Duodenal mucosa (tissue), 2 donors: ENCODE data around the gene SERPINB1.
"Not testable (repeated sequence)": the region's sequence is repeated elsewhere in the genome, so short reads cannot be mapped to it uniquely, and the experiment has no call there.

Experiments
- H3K27ac ChIP-seq: one replicate; pipeline ENCODE4 v1.7.0; 2013; ENCODE audit warnings: low read depth, low read length
- H3K27me3 ChIP-seq, 2 donors: one replicate each; pipeline ENCODE4 v1.7.0; 2013; ENCODE audit warnings: low read length in 2 of 2, control low read depth in 1 of 2; ENCODE audit not compliant: insufficient read depth in 2 of 2, control insufficient read depth in 1 of 2
- H3K36me3 ChIP-seq, 2 donors: one replicate each; pipeline ENCODE4 v1.7.0; 2013; ENCODE audit warnings: low read length in 2 of 2, control low read depth in 1 of 2; ENCODE audit not compliant: insufficient read depth in 2 of 2, control insufficient read depth in 1 of 2
- H3K4me1 ChIP-seq, 2 donors: one replicate each; pipeline ENCODE4 v1.7.0; 2013; ENCODE audit warnings: low read length in 2 of 2, control low read depth in 1 of 2; ENCODE audit not compliant: insufficient read depth in 2 of 2, control insufficient read depth in 1 of 2
- H3K4me3 ChIP-seq, 2 donors: one replicate each; pipeline ENCODE4 v1.7.0; 2013; ENCODE audit warnings: low read length in 2 of 2, low read depth in 1 of 2
- H3K9ac ChIP-seq, 2 donors: one replicate each; pipeline ENCODE4 v1.7.0; 2013; ENCODE audit warnings: low read length in 2 of 2, low read depth in 1 of 2
- H3K9me3 ChIP-seq, 2 donors: one replicate each; pipeline ENCODE4 v1.7.0; 2013; ENCODE audit warnings: low read length in 2 of 2, control low read depth in 1 of 2; ENCODE audit not compliant: control insufficient read depth in 1 of 2

SERPINB1 gene

GRCh38 chr6:2865694-2866151 is 24.1 kb upstream of the SERPINB1 start:
- no peak overlapping the region for H3K27ac ChIP-seq
- no peaks in the 10 kb centered on the region for H3K9me3 ChIP-seq
- H3K9ac ChIP-seq: no peak overlapping the region
- H3K4me1 ChIP-seq: peaks cover 12 to 16% of the 10 kb centered on the region in 2 donors
- H3K27me3 ChIP-seq: no peaks in the 10 kb centered on the region
- no peak overlapping the region for H3K4me3 ChIP-seq
- H3K36me3 ChIP-seq: no peaks in the 10 kb centered on the region

GRCh38 chr6:2865270-2865669 is 23.6 kb upstream of the SERPINB1 start:
- Histone ChIP-seq H3K4me3 (no peak overlapping the region), H3K4me1 (peaks cover 12 to 16% of the 10 kb centered on the region in 2 donors), H3K9me3 (no peaks in the 10 kb centered on the region), H3K27ac (no peak overlapping the region), H3K9ac (no peak overlapping the region), H3K36me3 (no peaks in the 10 kb centered on the region), H3K27me3 (no peaks in the 10 kb centered on the region)

- no peaks in the 10 kb centered on the region for H3K27me3 ChIP-seq
- H3K36me3 ChIP-seq: no peaks in the 10 kb centered on the region
- H3K27ac ChIP-seq: no peak overlapping the region
- H3K4me3 ChIP-seq: no peak overlapping the region
- H3K9ac ChIP-seq: no peak overlapping the region
- peaks cover 14 to 16% of the 10 kb centered on the region in 2 donors for H3K4me1 ChIP-seq
- no peaks in the 10 kb centered on the region for H3K9me3 ChIP-seq
Measured at GRCh38 chr6:2863901-2864300, 22.2 kb upstream of the SERPINB1 start.

GRCh38 chr6:2862712-2863181 is 21.1 kb upstream of the SERPINB1 start:
- H3K36me3 ChIP-seq: no peaks in the 10 kb centered on the region
- no peaks in the 10 kb centered on the region for H3K9me3 ChIP-seq
- no peak overlapping the region for H3K4me3 ChIP-seq
- H3K27me3 ChIP-seq: no peaks in the 10 kb centered on the region
- H3K27ac ChIP-seq: no peak overlapping the region
- H3K9ac ChIP-seq: no peak overlapping the region
- peaks cover 16 to 20% of the 10 kb centered on the region in 2 donors for H3K4me1 ChIP-seq

GRCh38 chr6:2861822-2862164 is 20.1 kb upstream of the SERPINB1 start:
- Histone ChIP-seq H3K9me3 (no peaks in the 10 kb centered on the region), H3K36me3 (no peaks in the 10 kb centered on the region), H3K27ac (no peak overlapping the region), H3K4me3 (no peak overlapping the region), H3K4me1 (peaks cover 22 to 26% of the 10 kb centered on the region in 2 donors), H3K27me3 (no peaks in the 10 kb centered on the region), H3K9ac (no peak overlapping the region)

- Histone ChIP-seq H3K4me1 (peaks cover 19 to 22% of the 10 kb centered on the region in 2 donors), H3K9me3 (no peaks in the 10 kb centered on the region), H3K36me3 (no peaks in the 10 kb centered on the region), H3K27ac (no peak overlapping the region), H3K4me3 (no peak overlapping the region), H3K9ac (no peak overlapping the region), H3K27me3 (no peaks in the 10 kb centered on the region)
Measured at GRCh38 chr6:2861060-2861821, 19.6 kb upstream of the SERPINB1 start.

- H3K9me3 ChIP-seq, H3K36me3 ChIP-seq, H3K27me3 ChIP-seq, H3K4me3 ChIP-seq, H3K9ac ChIP-seq, H3K27ac ChIP-seq: not testable (repeated sequence)
- peaks cover 15 to 16% of the 10 kb centered on the region in 2 donors for H3K4me1 ChIP-seq
Measured at GRCh38 chr6:2860706-2861059, 19.0 kb upstream of the SERPINB1 start.

- not testable (repeated sequence) for H3K27ac ChIP-seq, H3K9me3 ChIP-seq, H3K4me3 ChIP-seq, H3K36me3 ChIP-seq, H3K27me3 ChIP-seq, H3K9ac ChIP-seq
- peaks cover 15 to 16% of the 10 kb centered on the region in 2 donors for H3K4me1 ChIP-seq
Measured at GRCh38 chr6:2859798-2860705, 18.4 kb upstream of the SERPINB1 start.

GRCh38 chr6:2859185-2859700 is 17.6 kb upstream of the SERPINB1 start:
- Histone ChIP-seq H3K4me3 (no peak overlapping the region), H3K36me3 (no peaks in the 10 kb centered on the region), H3K27ac (no peak overlapping the region), H3K4me1 (peaks cover 23 to 24% of the 10 kb centered on the region in 2 donors), H3K27me3 (no peaks in the 10 kb centered on the region), H3K9me3 (no peaks in the 10 kb centered on the region), H3K9ac (peak overlapping the region in 1 of 2 donors; percentile 24)
